Measurements from ENCODE around the gene NMU.

NMU gene

GRCh38 chr4:55684276-55684675, 48.2 kb upstream of the NMU start:
- ChIA-PET POLR2A (no interaction called here), CTCF (no interaction called here)
- no peaks in the 10 kb centered on the region for H3K36me3 ChIP-seq (ENCODE audit: control insufficient read depth in 2 of 2, insufficient read depth in 1 of 2, low read length in 2 of 2)
- no peak overlapping the region for H3K4me3 ChIP-seq (ENCODE audit: low read depth, low read length)
- no peak overlapping the region for H3K27ac ChIP-seq (ENCODE audit: extremely low read depth, low read depth, low read length)
- no peaks in the 10 kb centered on the region for H3K9me3 ChIP-seq (ENCODE audit: control insufficient read depth, insufficient read depth, low read depth, low read length)
- TF ChIP-seq HIC1 (tag by site-specific recombination; IDR thresholded peaks at IDR 0.05): no peak
- TF ChIP-seq, protein P1, sequence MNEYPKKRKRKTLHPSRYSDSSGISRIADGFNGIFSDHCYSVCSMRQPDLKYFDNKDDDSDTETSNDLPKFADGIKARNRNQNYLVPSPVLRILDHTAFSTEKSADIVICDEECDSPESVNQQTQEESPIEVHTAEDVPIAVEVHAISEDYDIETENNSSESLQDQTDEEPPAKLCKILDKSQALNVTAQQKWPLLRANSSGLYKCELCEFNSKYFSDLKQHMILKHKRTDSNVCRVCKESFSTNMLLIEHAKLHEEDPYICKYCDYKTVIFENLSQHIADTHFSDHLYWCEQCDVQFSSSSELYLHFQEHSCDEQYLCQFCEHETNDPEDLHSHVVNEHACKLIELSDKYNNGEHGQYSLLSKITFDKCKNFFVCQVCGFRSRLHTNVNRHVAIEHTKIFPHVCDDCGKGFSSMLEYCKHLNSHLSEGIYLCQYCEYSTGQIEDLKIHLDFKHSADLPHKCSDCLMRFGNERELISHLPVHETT (tag by site-specific recombination; IDR thresholded peaks at IDR 0.05): no peak
- no peak for TF ChIP-seq ZNF555 (tag by site-specific recombination; conservative IDR thresholded peaks at IDR 0.05)
- no peak for TF ChIP-seq GLI2 (tag by site-specific recombination; IDR thresholded peaks at IDR 0.05; ENCODE audit: borderline replicate concordance, low read depth)
- no peak for TF ChIP-seq OSR2 (tag by site-specific recombination; IDR thresholded peaks at IDR 0.05)
- TF ChIP-seq ZEB2 (tag by site-specific recombination; IDR thresholded peaks at IDR 0.05): no peak
- TF ChIP-seq ZNF843 (tag by site-specific recombination; IDR thresholded peaks at IDR 0.05): no peak
- no peak for TF ChIP-seq ZNF324 (tag by site-specific recombination; IDR thresholded peaks at IDR 0.05)
- no peak for TF ChIP-seq OVOL3 (tag by site-specific recombination; IDR thresholded peaks at IDR 0.05)
- TF ChIP-seq ZSCAN23 (tag by site-specific recombination; IDR thresholded peaks at IDR 0.05): no peak
- TF ChIP-seq PRDM2 (tag by site-specific recombination; IDR thresholded peaks at IDR 0.05; ENCODE audit: borderline replicate concordance): no peak
- TF ChIP-seq REPIN1 (tag by site-specific recombination; IDR thresholded peaks at IDR 0.05; ENCODE audit: low read depth): no peak
- no peak for TF ChIP-seq ZNF214 (tag by site-specific recombination; IDR thresholded peaks at IDR 0.05; ENCODE audit: borderline replicate concordance)
- no peak for TF ChIP-seq ZNF157 (tag by site-specific recombination; IDR thresholded peaks at IDR 0.05)
- TF ChIP-seq, protein P2, sequence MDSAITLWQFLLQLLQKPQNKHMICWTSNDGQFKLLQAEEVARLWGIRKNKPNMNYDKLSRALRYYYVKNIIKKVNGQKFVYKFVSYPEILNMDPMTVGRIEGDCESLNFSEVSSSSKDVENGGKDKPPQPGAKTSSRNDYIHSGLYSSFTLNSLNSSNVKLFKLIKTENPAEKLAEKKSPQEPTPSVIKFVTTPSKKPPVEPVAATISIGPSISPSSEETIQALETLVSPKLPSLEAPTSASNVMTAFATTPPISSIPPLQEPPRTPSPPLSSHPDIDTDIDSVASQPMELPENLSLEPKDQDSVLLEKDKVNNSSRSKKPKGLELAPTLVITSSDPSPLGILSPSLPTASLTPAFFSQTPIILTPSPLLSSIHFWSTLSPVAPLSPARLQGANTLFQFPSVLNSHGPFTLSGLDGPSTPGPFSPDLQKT (IDR thresholded peaks at IDR 0.05; ENCODE audit: borderline replicate concordance, low read depth, low read length): no peak
- TF ChIP-seq, protein P3, sequence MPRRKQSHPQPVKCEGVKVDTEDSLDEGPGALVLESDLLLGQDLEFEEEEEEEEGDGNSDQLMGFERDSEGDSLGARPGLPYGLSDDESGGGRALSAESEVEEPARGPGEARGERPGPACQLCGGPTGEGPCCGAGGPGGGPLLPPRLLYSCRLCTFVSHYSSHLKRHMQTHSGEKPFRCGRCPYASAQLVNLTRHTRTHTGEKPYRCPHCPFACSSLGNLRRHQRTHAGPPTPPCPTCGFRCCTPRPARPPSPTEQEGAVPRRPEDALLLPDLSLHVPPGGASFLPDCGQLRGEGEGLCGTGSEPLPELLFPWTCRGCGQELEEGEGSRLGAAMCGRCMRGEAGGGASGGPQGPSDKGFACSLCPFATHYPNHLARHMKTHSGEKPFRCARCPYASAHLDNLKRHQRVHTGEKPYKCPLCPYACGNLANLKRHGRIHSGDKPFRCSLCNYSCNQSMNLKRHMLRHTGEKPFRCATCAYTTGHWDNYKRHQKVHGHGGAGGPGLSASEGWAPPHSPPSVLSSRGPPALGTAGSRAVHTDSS (tag by site-specific recombination; IDR thresholded peaks at IDR 0.05): no peak
- no peaks in the 10 kb centered on the region for H3K4me1 ChIP-seq (ENCODE audit: control insufficient read depth, insufficient read depth, low read length)
